Astrocyte of the cerebellum (primary cell): ENCODE results near the gene DLX2.
"Not testable (repeated sequence)": the region's sequence is repeated elsewhere in the genome, so short reads cannot be mapped to it uniquely, and the experiment has no call there.

Experiments used
- DNase-seq: peaks from one replicate; pipeline ENCODE4 v3.0.0-alpha.2; 2011; ENCODE audit warnings: low read depth
- H3K4me3 ChIP-seq: 2 replicates; pipeline ENCODE4 v1.5.1; 2011; ENCODE audit warnings: mild to moderate bottlenecking, low read depth, low read length, moderate library complexity
- in situ Hi-C: cut with HindIII; loops from 2 replicates; pipeline ENCODE4 v1.10.0; 2017; ENCODE audit warnings: low sequenced_read_pairs
- TF ChIP-seq, protein P1 (sequence below): IDR thresholded peaks from 2 replicates; pipeline ENCODE4 v1.5.1; 2012; ENCODE audit warnings: low read length, low read depth, moderate library complexity, mild to moderate bottlenecking; ENCODE audit errors: missing control alignments

The DLX2 gene

DNA sequence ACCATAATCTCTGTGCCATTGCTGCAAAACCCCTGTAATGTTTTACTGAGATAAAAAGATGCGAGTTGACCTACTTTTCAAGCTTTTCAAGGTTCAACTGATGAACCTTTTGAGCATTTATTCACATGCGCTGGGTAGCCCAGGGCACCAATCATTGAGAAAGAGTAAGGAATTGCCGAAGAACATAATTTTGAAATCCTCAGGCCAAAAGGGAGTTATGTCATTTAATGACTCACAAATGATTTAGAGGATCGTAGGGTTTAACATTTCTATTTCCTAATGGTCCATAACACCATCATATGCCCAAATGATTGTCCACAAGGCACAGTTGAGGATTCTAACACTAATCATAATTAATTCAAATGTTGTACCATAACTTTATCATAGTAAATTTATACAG is 37.6 kb downstream of the DLX2 start:
- TF ChIP-seq, protein P1, sequence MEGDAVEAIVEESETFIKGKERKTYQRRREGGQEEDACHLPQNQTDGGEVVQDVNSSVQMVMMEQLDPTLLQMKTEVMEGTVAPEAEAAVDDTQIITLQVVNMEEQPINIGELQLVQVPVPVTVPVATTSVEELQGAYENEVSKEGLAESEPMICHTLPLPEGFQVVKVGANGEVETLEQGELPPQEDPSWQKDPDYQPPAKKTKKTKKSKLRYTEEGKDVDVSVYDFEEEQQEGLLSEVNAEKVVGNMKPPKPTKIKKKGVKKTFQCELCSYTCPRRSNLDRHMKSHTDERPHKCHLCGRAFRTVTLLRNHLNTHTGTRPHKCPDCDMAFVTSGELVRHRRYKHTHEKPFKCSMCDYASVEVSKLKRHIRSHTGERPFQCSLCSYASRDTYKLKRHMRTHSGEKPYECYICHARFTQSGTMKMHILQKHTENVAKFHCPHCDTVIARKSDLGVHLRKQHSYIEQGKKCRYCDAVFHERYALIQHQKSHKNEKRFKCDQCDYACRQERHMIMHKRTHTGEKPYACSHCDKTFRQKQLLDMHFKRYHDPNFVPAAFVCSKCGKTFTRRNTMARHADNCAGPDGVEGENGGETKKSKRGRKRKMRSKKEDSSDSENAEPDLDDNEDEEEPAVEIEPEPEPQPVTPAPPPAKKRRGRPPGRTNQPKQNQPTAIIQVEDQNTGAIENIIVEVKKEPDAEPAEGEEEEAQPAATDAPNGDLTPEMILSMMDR: no peak
- in situ Hi-C loops: loop anchor here (25.0 kb wide), 1 partner anchor 253 kb away; no protein-coding TSS in a partner anchor
- no peak overlapping the region for H3K4me3 ChIP-seq
- DNase-seq: no peak

DNA sequence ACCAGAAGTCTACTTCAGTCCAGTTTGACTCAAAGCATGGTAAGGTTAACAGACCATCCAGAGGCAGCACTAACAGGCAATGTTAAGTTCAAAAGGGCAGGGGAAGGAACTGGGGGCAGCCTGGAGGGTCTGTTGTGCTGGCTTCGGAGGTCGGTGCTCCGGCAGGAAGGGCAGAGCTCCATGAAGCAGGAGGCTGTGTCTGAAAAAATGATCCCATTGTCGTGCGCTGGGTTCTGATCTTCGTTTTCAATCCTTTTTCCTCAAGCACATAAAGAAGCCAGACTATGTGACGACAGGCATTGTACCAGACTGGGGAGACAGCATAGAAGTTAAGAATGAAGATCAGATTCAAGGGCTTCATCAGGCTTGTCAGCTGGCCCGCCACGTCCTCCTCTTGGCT is 39.3 kb downstream of the DLX2 start:
- no peak for DNase-seq
- in situ Hi-C loops: loop anchor here (25.0 kb wide), 1 partner anchor 251 kb away; no protein-coding TSS in a partner anchor
- TF ChIP-seq, protein P1: no peak
- H3K4me3 ChIP-seq: no peak overlapping the region

DNA sequence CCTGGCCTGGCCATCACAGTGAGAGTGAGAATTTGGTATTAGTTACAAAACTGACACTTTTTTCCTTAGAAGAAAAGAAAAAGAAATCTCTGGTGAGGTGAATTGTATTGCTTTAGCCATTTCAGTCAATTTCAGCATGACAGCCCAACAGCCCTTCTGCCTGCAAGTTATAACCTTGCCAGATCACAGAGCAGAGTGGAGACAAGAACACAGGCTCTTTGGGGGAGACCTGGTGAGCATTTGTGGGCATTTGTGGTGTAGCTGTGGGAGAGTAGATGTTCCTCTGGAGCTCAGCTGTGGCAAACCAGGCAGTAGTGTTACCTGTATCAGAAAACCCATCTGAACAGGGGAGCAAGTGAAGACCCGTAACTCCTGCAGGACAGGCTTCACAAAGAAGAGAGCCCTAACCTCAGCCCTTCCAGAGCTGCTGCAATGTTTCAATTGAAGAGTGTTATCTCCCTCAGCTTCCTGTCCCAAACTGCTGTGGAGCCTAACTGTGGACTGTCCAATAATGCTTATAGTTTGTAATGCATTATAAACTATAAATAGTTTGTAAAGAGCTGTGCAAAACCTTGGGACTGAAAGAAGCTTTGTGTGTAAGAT is 40.2 kb downstream of the DLX2 start:
- TF ChIP-seq, protein P1: no peak
- no peak for DNase-seq
- in situ Hi-C loops: loop anchor here (25.0 kb wide), 1 partner anchor 250 kb away; no protein-coding TSS in a partner anchor
- no peak overlapping the region for H3K4me3 ChIP-seq

DNA sequence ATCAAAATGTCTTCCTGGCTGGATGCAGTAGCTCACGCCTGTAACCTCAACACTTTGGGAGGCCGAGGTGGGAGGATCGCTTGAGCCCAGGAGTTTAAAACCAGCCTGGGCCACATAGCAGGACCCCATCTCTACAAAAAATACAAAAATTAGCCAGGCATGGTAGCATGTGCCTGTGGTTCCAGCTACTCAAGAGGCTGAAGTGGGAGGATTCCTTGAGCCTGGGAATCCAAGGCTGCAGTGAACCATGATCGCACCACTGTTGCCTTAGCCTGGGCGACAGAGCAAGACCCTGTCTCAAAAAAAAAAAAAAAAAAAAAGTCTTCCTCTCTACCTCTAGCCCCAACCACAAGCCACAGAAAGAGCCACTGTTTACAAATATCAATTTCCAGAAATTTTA is 42.6 kb downstream of the DLX2 start:
- in situ Hi-C loops: loop anchor here (25.0 kb wide), 1 partner anchor 248 kb away; no protein-coding TSS in a partner anchor
- DNase-seq, H3K4me3 ChIP-seq: not testable (repeated sequence)

DNA sequence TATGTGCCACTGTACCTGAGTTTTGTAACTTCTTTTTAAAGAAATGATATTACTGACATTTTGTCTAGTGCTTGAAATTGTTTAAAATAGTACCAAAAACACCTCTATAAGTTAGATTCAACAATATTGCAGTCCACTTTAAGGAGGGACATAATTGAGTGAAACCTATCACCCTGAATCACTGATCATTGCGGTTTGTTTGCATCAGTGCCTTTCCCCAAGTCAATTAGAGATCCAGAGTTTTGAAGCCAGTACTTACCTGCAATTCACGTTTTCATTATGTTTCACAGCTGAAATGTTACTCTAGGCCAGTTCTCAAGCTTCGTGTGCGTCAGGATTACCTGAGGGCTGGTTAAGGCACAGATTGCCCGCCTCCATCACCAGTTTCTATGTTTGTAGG is 44.0 kb downstream of the DLX2 start:
- in situ Hi-C loops: loop anchor here (25.0 kb wide), 1 partner anchor 246 kb away; no protein-coding TSS in a partner anchor
- DNase-seq: no peak
- TF ChIP-seq, protein P1: no peak
- H3K4me3 ChIP-seq: no peak overlapping the region

DNA sequence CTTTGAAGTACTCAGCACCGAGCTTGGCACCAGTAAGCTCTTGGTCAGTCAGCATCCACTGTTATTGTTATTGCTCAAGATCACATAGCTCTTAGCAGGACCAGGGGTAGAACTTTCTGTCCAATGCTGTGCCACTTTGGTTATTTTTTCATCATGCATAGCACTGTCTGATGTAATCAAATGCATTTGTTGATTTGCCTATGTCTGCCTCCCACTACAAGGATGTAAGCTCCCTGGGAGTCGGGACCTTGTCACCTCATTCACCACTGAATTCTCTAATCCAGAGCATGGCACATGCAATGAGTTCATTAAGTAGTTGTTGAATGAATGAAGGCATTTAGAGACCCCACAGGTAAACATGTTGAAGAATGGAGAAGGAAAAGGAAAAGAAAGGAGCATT is 46.4 kb downstream of the DLX2 start:
- no peak for DNase-seq
- TF ChIP-seq, protein P1: no peak
- in situ Hi-C loops: loop anchor here (25.0 kb wide), 1 partner anchor 244 kb away; no protein-coding TSS in a partner anchor
- no peak overlapping the region for H3K4me3 ChIP-seq

DNA sequence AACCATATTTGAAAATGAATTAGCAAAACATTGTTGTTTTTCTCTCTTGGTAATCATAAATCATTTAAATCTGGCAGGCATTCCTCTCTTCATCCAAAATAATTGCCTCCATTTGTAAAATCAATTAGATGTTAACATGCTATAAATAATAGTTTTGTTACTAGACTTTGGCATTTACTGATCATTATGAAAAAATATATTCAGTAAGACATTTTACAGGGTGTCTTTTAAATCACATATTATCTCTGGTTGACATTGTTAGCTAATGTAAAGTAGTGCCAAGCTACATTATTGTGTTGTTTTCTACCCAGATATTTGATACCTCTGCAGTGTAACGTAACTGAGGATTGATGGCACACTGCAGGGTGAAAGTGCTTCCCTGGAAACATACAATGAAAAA is 49.2 kb downstream of the DLX2 start:
- no peak for DNase-seq
- TF ChIP-seq, protein P1: no peak
- in situ Hi-C loops: loop anchor here (25.0 kb wide), 1 partner anchor 241 kb away; no protein-coding TSS in a partner anchor
- no peak overlapping the region for H3K4me3 ChIP-seq
